Measurements from ENCODE around the gene MTHFD2.
"Not testable (repeated sequence)": the region's sequence is repeated elsewhere in the genome, so short reads cannot be mapped to it uniquely, and the experiment has no call there.

Gene MTHFD2

GRCh38 chr2:74198023-74198460 lies 373 bp upstream of the MTHFD2 start:
- no peak for FAIRE-seq

- no peak for FAIRE-seq
Measured at GRCh38 chr2:74199275-74199701, 873 bp downstream of the MTHFD2 start.

- FAIRE-seq = no peak
Measured at GRCh38 chr2:74199871-74200305, 1.5 kb downstream of the MTHFD2 start.

GRCh38 chr2:74201196-74201595 lies 2.8 kb downstream of the MTHFD2 start:
- no peak for FAIRE-seq

- FAIRE-seq = no peak
Measured at GRCh38 chr2:74201596-74201995, 3.2 kb downstream of the MTHFD2 start.

- FAIRE-seq = no peak
Measured at GRCh38 chr2:74204436-74204835, 6.0 kb downstream of the MTHFD2 start.

GRCh38 chr2:74205113-74205512 lies 6.7 kb downstream of the MTHFD2 start:
- FAIRE-seq = no peak

- FAIRE-seq = no peak
Measured at GRCh38 chr2:74205596-74205995, 7.2 kb downstream of the MTHFD2 start.

GRCh38 chr2:74206180-74206688 lies 7.8 kb downstream of the MTHFD2 start:
- FAIRE-seq = no peak

- no peak for FAIRE-seq
Measured at GRCh38 chr2:74212702-74213410, 14.4 kb downstream of the MTHFD2 start.

- FAIRE-seq = not testable (repeated sequence)
Measured at GRCh38 chr2:74215771-74216170, 17.4 kb downstream of the MTHFD2 start.

GRCh38 chr2:74216642-74217041 lies 18.2 kb downstream of the MTHFD2 start:
- no peak for FAIRE-seq

GRCh38 chr2:74219846-74220486 lies 21.6 kb downstream of the MTHFD2 start:
- no peak for FAIRE-seq

- no peak for FAIRE-seq
Measured at GRCh38 chr2:74221091-74221490, 22.7 kb downstream of the MTHFD2 start.

- no peak for FAIRE-seq
Measured at GRCh38 chr2:74221604-74222299, 23.3 kb downstream of the MTHFD2 start.

- FAIRE-seq = no peak
Measured at GRCh38 chr2:74222300-74222650, 23.9 kb downstream of the MTHFD2 start.

GRCh38 chr2:74223941-74224770 lies 25.7 kb downstream of the MTHFD2 start:
- FAIRE-seq = no peak

- FAIRE-seq = no peak
Measured at GRCh38 chr2:74225698-74226459, 27.5 kb downstream of the MTHFD2 start.

GRCh38 chr2:74226648-74227213 lies 28.3 kb downstream of the MTHFD2 start:
- FAIRE-seq = no peak

GRCh38 chr2:74227646-74228045 lies 29.2 kb downstream of the MTHFD2 start:
- FAIRE-seq = no peak

GRCh38 chr2:74228772-74229171 lies 30.4 kb downstream of the MTHFD2 start:
- FAIRE-seq = no peak

GRCh38 chr2:74229865-74230264 lies 31.4 kb downstream of the MTHFD2 start:
- FAIRE-seq = not testable (repeated sequence)
